ENCODE measurements around the gene PMVK. TPM values are rescaled to one million over a fixed set of nuclear protein-coding genes. Genes with fewer than 3 reads are reported as not detected.

The PMVK gene
- total RNA-seq, 1 donor from 2014 or later = 38.4 TPM

- intact Hi-C loops (cut with DNase I) = no loop called here
- TF ChIP-seq, protein P1, sequence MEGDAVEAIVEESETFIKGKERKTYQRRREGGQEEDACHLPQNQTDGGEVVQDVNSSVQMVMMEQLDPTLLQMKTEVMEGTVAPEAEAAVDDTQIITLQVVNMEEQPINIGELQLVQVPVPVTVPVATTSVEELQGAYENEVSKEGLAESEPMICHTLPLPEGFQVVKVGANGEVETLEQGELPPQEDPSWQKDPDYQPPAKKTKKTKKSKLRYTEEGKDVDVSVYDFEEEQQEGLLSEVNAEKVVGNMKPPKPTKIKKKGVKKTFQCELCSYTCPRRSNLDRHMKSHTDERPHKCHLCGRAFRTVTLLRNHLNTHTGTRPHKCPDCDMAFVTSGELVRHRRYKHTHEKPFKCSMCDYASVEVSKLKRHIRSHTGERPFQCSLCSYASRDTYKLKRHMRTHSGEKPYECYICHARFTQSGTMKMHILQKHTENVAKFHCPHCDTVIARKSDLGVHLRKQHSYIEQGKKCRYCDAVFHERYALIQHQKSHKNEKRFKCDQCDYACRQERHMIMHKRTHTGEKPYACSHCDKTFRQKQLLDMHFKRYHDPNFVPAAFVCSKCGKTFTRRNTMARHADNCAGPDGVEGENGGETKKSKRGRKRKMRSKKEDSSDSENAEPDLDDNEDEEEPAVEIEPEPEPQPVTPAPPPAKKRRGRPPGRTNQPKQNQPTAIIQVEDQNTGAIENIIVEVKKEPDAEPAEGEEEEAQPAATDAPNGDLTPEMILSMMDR (IDR thresholded peaks at IDR 0.05) = no peak
- no peak for ATAC-seq
Observed at GRCh38 chr1:154886281-154887015, 50.1 kb downstream of the PMVK start.

GRCh38 chr1:154884869-154885701 is 51.4 kb downstream of the PMVK start:
- Histone ChIP-seq H3K9me3 (no peaks in the 10 kb centered on the region), H3K27me3 (no peaks in the 10 kb centered on the region), H3K27ac (no peak overlapping the region), H3K4me3 (no peak overlapping the region), H3K4me1 (no peaks in the 10 kb centered on the region), H3K36me3 (no peaks in the 10 kb centered on the region)
- no peak for ATAC-seq
- intact Hi-C loops (cut with DNase I) = no loop called here
- DNase-seq = no peak
- TF ChIP-seq, protein P1 (IDR thresholded peaks at IDR 0.05) = no peak

More at GRCh38 chr1:154886281-154887015, 50.1 kb downstream of the PMVK start:
- H3K9me3 ChIP-seq = no peaks in the 10 kb centered on the region
- H3K36me3 ChIP-seq = no peaks in the 10 kb centered on the region
- H3K4me3 ChIP-seq = no peak overlapping the region
- no peaks in the 10 kb centered on the region for H3K27me3 ChIP-seq
- no peak overlapping the region for H3K27ac ChIP-seq
- DNase-seq = no peak
- H3K4me1 ChIP-seq = no peaks in the 10 kb centered on the region

DNA sequence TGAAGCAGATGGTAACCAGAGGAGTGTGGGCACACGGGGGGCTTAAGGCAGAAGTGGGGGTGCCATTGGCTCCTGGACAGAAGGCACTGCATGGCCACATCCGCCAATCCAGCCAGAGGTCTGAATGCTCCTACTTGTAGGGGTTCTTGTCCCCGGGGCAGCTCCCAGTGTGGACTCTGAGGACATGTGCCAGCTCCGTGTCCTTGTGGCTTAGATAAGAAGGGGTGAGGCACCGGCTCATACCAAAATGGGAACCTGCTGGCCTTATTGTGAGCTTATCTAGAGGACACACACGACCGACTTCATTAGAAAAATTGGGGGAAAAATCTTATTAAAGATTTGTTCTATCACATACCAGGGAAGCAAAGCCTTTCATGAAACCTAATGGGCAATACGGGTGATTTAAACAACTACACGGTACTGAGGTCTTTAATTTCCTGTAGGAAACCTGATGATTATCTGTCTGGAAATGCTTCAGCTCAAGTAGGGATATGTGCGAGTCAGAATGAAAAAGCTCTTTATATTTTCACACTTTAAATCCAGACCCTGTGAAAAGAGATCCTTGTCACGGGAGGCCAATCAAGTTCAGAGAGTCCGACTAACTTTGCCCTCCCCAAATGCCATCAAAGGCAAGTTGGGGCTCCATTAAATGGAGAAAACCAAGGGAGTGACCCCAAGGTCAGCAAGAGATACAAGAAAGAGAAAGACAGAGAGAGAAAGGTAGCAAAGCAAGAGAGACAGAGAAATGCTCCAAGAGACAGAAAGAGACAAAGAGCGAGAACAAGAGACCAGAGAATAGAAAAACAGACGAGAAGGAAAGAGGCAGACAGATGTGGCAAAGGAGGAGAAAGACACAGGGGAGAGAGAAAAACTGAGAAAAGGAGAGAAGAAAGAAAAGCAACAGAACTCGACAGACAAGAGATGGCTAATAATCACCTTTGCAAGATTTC is 52.3 kb downstream of the PMVK start:
- H3K27ac ChIP-seq = no peak overlapping the region
- DNase-seq = peak; percentile 44
- no peaks in the 10 kb centered on the region for H3K27me3 ChIP-seq
- intact Hi-C loops (cut with DNase I) = no loop called here
- ATAC-seq = peak; percentile 7
- H3K36me3 ChIP-seq = no peaks in the 10 kb centered on the region
- H3K4me1 ChIP-seq = no peaks in the 10 kb centered on the region
- H3K4me3 ChIP-seq = no peak overlapping the region
- no peaks in the 10 kb centered on the region for H3K9me3 ChIP-seq
- TF ChIP-seq, protein P1 (IDR thresholded peaks at IDR 0.05) = no peak

DNA sequence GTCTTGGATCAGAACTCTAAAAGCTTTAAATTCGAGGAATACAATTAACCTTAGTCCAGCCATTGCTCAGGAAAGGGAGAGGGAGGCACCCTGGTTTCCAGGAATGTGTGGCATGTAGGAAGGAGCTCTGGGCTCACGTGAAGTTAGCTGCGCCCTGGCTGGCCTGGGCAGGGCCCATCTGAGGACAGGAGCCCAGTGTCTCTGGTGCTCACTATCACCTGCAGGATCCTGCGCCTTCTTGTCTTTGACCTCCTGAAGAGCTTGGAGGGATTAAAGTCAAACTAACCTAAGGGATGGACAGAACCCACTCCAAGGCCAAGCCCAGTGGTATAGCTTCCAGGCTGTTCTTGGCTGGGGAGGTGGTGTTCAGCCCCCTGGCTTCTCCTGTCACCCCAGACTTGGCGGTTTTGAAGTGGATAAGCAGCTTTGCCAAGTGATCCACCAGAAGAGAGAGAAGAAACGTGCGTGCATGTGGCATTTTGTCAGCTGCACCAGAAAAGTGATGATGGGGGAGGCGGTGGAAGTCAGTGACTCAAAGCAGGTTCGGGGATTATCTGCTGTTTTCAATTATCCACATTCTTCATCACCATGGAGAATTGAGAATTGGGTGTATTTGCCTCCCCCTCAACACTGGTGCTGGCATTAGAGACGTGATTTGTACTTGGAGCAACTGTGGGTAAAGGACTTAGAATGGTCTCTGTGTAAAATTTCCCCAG is 54.5 kb downstream of the PMVK start:
- DNase-seq = peak; percentile 58
- TF ChIP-seq, protein P1 (IDR thresholded peaks at IDR 0.05) = no peak
- ATAC-seq = peak; percentile 51
- Histone ChIP-seq H3K4me3 (no peak overlapping the region), H3K27ac (no peak overlapping the region), H3K27me3 (no peaks in the 10 kb centered on the region), H3K4me1 (no peaks in the 10 kb centered on the region), H3K9me3 (no peaks in the 10 kb centered on the region), H3K36me3 (no peaks in the 10 kb centered on the region)
- intact Hi-C loops (cut with DNase I) = no loop called here

DNA sequence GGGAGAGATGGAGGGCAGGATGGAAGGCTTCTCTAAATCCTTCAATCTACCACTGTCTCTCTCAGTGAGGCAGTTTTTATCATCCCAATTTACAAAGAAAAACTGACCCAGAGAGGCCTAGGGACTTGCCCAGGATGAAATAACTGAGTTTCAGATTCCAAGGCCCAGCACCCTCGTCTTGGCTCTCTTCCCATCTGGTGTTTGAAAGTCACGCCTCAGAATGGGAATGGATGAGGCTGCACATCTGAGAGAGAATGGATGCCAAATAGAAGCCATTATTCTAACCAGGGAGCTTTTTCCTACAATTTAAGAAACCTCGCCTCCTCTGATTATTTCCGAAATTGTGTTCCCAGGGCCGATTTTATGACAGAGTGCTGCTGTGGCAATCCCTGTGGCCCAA is 55.8 kb downstream of the PMVK start:
- H3K36me3 ChIP-seq = no peaks in the 10 kb centered on the region
- H3K27me3 ChIP-seq = no peaks in the 10 kb centered on the region
- TF ChIP-seq, protein P1 (IDR thresholded peaks at IDR 0.05) = no peak
- DNase-seq (no peak), ATAC-seq (no peak)
- no peaks in the 10 kb centered on the region for H3K9me3 ChIP-seq
- intact Hi-C loops (cut with DNase I) = no loop called here
- H3K4me1 ChIP-seq = no peaks in the 10 kb centered on the region
- no peak overlapping the region for H3K27ac ChIP-seq
- no peak overlapping the region for H3K4me3 ChIP-seq

Measured in upper lobe of right lung (tissue), 1 donor.